Measurements from ENCODE around the gene ARID1B.

ARID1B gene

DNA sequence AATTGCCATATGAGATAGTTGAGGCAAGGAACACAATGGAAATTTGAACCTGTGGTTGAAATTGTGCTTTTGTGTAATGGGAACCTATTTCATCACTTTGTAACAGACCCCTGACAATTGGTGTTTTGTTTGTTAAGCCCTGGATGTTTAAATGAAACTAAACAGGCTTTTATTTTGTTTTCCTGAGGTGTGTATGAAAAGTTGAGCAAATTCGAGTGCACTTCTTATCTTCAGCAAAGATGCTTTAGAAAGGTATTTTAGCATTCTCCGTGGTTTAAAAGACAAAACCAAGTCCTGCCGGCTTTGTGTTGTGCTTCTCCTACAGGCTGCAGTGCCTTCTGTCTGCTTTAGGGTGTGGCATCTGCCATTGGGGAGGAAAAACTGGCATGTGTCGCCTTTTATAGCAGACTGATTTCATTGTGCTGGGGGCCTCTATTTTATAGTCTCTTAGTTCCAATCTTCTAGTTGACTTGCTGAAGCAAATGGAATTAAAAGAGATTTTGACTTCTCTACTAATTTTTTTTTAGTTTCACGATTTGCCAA, 2.2 kb upstream of the ARID1B start:
- DNase-seq, result no peak

- no peak for DNase-seq
Observed at GRCh38 chr6:156775717-156776116, 1.5 kb upstream of the ARID1B start.

- peak; percentile 56 for DNase-seq
Observed at GRCh38 chr6:156776470-156776839, 723 bp upstream of the ARID1B start.

DNA sequence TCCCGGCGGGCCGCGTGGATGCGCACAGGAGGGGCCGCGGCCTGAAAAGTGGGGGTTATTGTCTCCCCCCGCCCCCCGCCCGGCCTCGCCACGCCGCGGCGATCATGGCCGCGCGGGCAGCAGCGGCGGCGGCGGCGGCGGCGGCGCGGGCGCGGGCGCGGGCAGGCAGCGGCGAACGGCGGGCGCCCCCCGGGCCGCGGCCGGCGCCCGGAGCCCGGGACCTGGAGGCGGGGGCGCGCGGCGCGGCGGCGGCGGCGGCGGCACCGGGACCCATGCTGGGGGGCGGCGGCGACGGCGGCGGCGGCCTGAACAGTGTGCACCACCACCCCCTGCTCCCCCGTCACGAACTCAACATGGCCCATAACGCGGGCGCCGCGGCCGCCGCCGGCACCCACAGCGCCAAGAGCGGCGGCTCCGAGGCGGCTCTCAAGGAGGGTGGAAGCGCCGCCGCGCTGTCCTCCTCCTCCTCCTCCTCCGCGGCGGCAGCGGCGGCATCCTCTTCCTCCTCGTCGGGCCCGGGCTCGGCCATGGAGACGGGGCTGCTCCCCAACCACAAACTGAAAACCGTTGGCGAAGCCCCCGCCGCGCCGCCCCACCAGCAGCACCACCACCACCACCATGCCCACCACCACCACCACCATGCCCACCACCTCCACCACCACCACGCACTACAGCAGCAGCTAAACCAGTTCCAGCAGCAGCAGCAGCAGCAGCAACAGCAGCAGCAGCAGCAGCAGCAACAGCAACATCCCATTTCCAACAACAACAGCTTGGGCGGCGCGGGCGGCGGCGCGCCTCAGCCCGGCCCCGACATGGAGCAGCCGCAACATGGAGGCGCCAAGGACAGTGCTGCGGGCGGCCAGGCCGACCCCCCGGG, 637 bp downstream of the ARID1B start:
- DNase-seq, result peak; percentile 71

GRCh38 chr6:156778454-156779205, 1.5 kb downstream of the ARID1B start:
- peak; percentile 54 for DNase-seq

DNA sequence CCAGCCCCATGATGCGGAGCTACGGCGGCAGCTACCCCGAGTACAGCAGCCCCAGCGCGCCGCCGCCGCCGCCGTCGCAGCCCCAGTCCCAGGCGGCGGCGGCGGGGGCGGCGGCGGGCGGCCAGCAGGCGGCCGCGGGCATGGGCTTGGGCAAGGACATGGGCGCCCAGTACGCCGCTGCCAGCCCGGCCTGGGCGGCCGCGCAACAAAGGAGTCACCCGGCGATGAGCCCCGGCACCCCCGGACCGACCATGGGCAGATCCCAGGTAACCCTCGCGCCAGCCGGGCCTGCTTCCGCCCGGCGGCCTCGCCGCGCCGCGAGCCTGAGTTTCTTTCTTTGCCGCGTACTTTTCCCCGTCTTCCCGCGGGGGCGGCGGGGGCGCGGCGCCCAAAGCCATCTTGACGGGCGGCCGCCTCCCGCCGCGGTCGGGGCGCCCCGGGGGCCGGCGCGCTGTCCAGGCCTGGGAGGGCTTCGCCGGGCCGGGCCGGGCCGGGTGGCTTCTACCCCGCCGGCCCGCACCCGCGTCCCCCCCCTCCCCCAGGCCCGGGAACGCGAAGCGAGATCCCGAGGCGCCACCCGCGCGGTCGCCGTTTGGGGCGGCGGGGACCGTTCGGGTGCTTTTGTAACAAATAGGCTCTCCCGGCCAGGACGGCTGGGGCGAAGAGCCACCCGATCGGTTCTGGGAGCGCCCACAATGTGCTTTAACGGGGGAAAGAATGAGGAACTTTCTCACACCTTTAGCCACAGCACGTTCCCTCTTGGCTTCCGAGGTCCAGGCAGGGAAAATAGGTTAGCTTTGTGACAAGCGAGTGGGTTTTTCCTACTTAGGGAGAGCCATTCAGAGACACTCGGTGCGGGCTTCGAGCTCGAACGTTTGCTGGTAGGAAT, 2.3 kb downstream of the ARID1B start:
- peak; percentile 53 for DNase-seq

- DNase-seq, result peak; percentile 82
Observed at GRCh38 chr6:156780102-156780641, 3.0 kb downstream of the ARID1B start.

DNA sequence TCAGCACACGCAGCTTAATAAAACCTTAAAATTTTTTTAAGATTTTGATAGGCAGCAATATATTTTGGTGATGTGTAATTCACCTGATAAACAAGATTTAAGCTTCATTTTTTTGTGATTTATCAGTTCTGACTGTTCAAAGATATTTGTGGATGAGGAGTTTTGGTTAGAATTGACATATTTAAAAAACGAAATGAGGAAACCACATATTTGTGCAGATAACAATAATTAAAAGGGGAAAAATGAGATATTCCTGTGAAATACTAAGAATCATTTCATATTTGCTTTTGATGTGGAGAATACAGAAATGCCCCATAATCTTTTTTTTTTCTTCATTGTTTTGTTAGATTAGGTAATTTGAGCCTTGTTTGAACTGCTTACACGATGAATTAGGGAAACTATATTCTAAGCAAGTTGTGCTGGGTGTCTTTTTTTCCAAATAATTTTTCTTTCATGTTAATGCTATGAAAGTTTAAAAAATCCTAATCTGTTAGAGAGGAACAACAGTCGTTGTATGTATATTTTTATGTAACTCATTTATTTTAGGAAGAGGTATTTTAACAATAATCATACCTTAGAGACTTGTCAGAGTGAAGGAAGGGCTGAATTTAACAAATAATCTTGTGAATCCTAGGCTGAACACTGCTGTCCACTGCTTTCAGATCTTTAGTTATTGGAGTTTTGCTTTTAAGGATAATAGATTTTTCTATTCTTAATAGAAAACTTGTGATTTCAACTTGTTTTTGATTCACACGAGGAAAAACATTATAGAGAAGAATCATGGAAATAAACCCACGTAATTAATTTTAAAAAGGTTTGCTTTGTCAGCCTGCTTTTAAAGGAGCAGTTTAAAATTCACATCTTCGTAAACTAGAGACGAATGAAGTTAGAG, 4.0 kb downstream of the ARID1B start:
- no peak for DNase-seq

DNA sequence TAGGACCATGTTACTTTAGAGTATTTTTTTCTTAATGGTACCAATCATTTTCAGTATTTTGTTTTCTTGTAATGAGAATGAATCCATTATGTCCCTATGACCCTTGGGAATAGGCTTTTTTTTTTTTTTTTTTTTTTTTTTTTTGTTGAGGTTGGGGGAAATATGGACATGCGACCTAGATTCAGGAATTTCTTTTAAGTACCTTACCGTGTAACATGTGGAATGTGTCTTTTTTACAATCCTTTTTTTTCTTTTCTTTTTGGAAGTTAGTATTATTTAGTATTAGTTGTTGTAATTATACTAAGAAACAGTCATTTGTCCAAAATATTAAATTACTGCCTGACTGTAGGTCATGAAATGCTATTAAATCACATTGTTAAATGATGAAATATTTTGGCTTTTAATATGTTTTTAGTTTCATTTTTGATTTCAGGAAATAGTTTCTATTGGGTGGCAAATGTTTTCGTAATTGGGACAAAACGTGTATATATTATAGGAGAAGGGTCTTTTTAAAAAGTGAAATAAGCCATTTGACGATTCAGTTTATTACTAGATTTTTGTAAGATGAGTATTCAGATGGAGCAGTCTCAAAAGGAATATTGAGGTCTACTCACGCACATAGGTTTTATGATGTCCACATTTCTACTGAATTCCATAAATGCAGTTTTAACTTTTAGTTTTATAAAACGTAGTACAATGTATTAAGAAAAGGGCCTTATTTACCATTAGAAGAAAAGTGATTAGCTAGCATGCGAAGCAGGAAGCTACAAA, 4.9 kb downstream of the ARID1B start:
- peak; percentile 37 for DNase-seq

DNA sequence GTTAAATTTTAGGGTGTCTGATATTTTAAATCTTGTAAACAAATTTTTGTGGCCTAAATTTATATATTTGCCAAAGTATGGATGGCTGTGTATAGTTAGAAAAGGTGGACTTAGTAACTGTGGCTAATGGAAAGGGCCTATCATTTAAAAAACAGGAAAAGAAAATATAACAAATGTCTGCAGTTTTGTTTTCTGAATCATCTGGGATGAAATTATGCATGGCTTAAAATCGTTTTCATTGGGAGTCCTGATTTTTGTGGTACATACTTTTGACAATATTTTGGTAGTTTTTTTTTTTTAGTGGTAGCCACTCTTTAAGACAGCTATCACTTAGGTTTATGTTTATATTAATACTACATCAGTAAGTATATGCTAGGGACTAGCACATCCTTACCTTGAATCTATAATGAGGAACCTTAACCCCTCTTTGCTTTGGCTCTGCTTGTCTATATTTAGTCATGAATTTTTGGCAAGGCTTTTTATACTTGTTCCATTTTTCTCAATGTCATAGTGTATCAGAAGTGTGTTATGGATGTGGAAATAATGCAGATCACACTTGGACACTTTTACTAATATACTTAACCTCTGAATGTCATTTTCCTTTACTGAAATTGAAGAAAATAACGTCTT, 5.6 kb downstream of the ARID1B start:
- no peak for DNase-seq

GRCh38 chr6:156783958-156784357, 6.8 kb downstream of the ARID1B start:
- no peak for DNase-seq

GRCh38 chr6:156786652-156787051, 9.5 kb downstream of the ARID1B start:
- DNase-seq, result no peak

DNA sequence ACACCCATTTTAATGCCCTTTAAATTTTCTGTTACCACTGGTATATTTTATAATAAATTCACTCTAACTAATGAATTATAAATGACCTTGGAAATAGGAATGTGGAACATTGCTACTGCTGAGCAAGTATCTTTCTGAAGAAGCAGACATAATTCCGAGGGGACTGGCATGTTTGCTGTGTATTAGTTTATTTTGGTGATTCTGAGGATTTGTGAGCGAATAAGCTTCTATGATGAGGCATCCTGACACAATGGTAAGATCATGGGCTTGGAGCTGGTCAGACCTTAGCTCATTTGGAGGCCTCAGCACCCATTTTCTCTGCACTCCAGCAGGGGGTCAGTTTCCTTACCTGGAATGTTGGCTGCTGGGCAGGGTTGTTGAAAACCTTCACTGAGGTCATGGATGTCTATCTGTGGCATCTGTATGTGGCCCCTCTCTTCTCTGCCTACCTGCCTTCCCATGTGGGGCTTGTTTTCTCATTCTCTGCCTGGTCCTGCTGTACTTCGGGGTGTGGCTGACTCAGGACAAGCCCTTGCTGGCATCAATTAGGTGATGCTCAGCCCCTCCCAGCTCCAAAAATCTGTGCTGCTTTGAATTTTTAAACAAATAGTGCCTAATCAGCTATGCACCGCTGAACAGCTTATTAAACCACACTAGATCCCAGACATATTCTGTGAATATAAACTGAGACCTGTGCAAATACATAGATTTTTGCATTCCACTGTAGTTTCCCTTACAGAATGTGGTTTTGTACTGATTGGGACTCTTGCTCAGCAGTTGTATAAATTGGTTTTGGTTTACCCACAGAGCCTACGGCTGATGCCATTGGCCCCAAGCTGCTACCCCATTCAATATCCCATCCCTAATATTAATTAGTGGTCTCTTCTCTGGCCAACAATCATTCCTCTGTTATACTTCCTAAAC, 10.7 kb downstream of the ARID1B start:
- no peak for DNase-seq

GRCh38 chr6:156789081-156789943, 12.1 kb downstream of the ARID1B start:
- no peak for DNase-seq

DNA sequence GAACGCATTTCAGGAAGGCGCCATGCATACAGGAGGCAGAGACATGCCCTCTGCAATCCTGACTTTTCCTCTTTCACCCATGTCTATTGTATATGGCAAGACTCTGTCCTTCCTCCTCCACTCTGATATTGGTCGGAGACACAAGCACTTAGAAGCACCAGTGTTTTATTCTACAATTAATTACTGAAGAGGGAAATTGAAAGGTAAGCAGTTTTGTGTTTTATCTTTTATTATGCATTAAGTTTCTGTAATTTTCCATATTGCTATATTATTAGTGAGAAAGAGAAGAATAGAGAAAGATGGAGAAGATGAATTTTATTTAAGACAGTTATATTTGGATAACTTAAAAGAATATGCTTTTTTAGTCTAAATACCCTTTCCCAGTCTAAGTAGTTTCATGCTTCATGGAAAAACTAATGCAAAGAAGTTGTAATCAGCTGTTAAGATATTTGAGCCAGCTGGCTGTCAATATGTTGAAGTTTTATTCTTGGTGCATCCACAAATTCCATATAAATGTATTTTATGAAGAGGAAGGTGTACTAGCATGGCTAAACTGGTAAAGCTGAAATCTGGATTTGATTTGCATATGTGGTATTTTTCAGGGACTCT, 13.6 kb downstream of the ARID1B start:
- DNase-seq, result no peak

GRCh38 chr6:156791320-156791850, 14.2 kb downstream of the ARID1B start:
- peak; percentile 39 for DNase-seq

GRCh38 chr6:156793200-156793599, 16.0 kb downstream of the ARID1B start:
- no peak for DNase-seq

Data from CD4-positive, alpha-beta T cell treated with Interleukin-10 for 1 hour (primary cell).